Kidney (tissue), 14 donors: Measurements from ENCODE around the gene TMEM185B. TPM values are rescaled to one million over a fixed set of nuclear protein-coding genes. Genes with fewer than 3 reads are reported as not detected.

Source experiments
- DNase-seq, 5 donors: peaks; one replicate each; pipeline ENCODE4 v3.0.0-alpha.2; 2013 to 2020
- FAIRE-seq: peaks from 2 replicates; lab custom pipeline; 2012; peaks lifted over from hg19 to GRCh38; lab: Jason Lieb, UNC
- H3K27ac ChIP-seq, 2 donors: one replicate each; pipeline ENCODE4 v1.7.0; 2013; ENCODE audit warnings: low read depth in 2 of 2, low read length in 2 of 2, inconsistent platforms in 1 of 2
- H3K27me3 ChIP-seq: one replicate; pipeline ENCODE4 v1.7.1; 2013; ENCODE audit warnings: low read length, inconsistent platforms; ENCODE audit not compliant: control insufficient read depth, insufficient read depth
- H3K36me3 ChIP-seq, 3 donors: one replicate each; pipeline versions ENCODE4 v1.7.0 to v1.7.1; 2013; ENCODE audit warnings: low read length in 3 of 3, control low read depth in 1 of 3, inconsistent platforms in 1 of 3; ENCODE audit not compliant: insufficient read depth in 3 of 3, control insufficient read depth in 2 of 3
- H3K4me1 ChIP-seq, 3 donors: one replicate each; pipeline versions ENCODE4 v1.7.0 to v1.7.1; 2013; ENCODE audit warnings: low read length in 3 of 3, inconsistent platforms in 1 of 3, low read depth in 1 of 3; ENCODE audit not compliant: control insufficient read depth in 2 of 3, insufficient read depth in 2 of 3
- H3K4me3 ChIP-seq, 3 donors: one replicate each; pipeline versions ENCODE4 v1.7.0 to v1.8.1; 2013; ENCODE audit warnings: low read length in 3 of 3, control low read depth in 1 of 3, inconsistent platforms in 1 of 3
- H3K9ac ChIP-seq, 3 donors: one replicate each; pipeline versions ENCODE4 v1.7.0 to v1.7.1; 2013; ENCODE audit warnings: low read length in 3 of 3, control low read depth in 1 of 3, inconsistent platforms in 1 of 3
- H3K9me3 ChIP-seq, 3 donors: one replicate each; pipeline versions ENCODE4 v1.7.0 to v1.7.1; 2013; ENCODE audit warnings: low read length in 3 of 3, control low read depth in 1 of 3, inconsistent platforms in 1 of 3; ENCODE audit not compliant: control insufficient read depth in 2 of 3, insufficient read depth in 1 of 3
- intact Hi-C: fragments of 100-400 bp; cut with DNase I; formaldehyde crosslinking; loops from one replicate; pipeline ENCODE4 v1.11.1; 2022
- polyA plus RNA-seq: library from polyadenylated mRNA; stranded (reverse); fragments of 350-450 nt; fragmentation: Illumina TruSeq; extraction: RNeasy Lipid Tissue Mini Kit (QIAGEN cat#74804); gene quantifications from one replicate; pipeline ENCODE4 v1.2.3, GENCODE V29; 2014; ENCODE audit warnings: low read depth, low replicate concordance; ENCODE audit not compliant: insufficient read depth
- total RNA-seq: library from RNA; stranded (reverse); fragmentation: NEBNext Ultra II Directional; extraction: Animal tissue kit (Norgen Biotek cat#: 25700); gene quantifications from one replicate; pipeline ENCODE4 v1.2.1, GENCODE V29; 2021
- TF ChIP-seq, protein P1 (sequence below): IDR thresholded peaks from 3 replicates; pipeline ENCODE4 v1.5.1; 2012; ENCODE audit warnings: mild to moderate bottlenecking, moderate library complexity, borderline replicate concordance; ENCODE audit not compliant: insufficient read depth; ENCODE audit errors: extremely low read depth
- donor health status: control.
- donor health status: control.
- donor health status: control.
- donor health status: control.
- donor health status: control.
- donor health status: DM: yes; HTN: yes; CAD: no.
- donor health status: Normal renal cell carcinoma (clear cell type).

The TMEM185B gene
- total and polyA plus RNA-seq, 2 donors from 2014 or later, result 8.0 to 28.1 TPM

DNA sequence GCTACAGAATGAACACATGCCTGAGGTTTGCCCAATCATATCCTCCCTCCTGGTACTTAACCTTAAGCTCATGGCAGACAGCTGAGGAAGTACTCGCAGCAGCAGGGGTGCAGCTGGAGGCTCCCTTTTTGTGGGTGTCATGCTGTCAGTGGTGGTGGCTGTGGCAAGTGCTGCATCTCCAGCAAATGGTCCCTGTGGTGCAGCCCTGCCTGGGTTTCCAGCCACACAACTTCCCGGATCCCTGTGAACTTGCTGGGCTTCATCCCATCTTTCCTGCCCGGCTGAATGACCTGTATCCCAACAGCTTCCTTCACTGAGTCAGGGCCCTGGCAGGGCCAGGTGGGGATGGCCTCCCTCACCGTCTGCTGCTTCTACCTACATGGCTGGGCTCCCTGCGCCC, 5.0 kb downstream of the TMEM185B start:
- Histone ChIP-seq H3K9me3 (no peaks in the 10 kb centered on the region), H3K4me3 (no peak overlapping the region), H3K36me3 (no peaks in the 10 kb centered on the region), H3K9ac (no peak overlapping the region), H3K27me3 (no peaks in the 10 kb centered on the region), H3K4me1 (peaks cover 0 to 12% (median 5%) of the 10 kb centered on the region in 3 donors), H3K27ac (no peak overlapping the region)
- peak in 1 of 5 donors; percentile 18 for DNase-seq
- TF ChIP-seq, protein P1, sequence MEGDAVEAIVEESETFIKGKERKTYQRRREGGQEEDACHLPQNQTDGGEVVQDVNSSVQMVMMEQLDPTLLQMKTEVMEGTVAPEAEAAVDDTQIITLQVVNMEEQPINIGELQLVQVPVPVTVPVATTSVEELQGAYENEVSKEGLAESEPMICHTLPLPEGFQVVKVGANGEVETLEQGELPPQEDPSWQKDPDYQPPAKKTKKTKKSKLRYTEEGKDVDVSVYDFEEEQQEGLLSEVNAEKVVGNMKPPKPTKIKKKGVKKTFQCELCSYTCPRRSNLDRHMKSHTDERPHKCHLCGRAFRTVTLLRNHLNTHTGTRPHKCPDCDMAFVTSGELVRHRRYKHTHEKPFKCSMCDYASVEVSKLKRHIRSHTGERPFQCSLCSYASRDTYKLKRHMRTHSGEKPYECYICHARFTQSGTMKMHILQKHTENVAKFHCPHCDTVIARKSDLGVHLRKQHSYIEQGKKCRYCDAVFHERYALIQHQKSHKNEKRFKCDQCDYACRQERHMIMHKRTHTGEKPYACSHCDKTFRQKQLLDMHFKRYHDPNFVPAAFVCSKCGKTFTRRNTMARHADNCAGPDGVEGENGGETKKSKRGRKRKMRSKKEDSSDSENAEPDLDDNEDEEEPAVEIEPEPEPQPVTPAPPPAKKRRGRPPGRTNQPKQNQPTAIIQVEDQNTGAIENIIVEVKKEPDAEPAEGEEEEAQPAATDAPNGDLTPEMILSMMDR, result no peak
- FAIRE-seq, result no peak
- intact Hi-C loops, result no loop called here

DNA sequence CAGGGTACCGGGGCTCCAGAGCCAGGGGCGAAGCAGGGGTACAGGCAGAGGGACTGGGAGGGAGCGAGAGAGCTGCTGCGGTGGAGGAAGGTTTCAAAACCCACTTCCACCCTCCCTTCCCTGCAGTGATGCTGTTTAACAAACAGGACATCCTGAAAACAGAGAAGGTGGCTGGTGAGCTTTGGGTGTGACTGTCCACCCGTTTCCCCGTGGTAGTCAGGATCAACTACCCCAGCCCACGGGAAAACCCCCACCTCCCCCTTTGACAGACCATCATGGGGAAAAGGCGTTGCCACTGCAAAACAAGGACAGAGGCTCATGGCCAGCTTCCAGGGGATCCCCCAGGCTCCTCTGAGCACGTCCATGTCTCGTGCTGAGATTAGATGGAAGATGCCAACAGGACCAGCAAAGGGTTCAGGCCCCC, 12.9 kb downstream of the TMEM185B start:
- H3K9ac ChIP-seq, result no peak overlapping the region
- no peaks in the 10 kb centered on the region for H3K4me1 ChIP-seq
- DNase-seq, result no peak
- no peaks in the 10 kb centered on the region for H3K36me3 ChIP-seq
- intact Hi-C loops, result no loop called here
- H3K9me3 ChIP-seq, result no peaks in the 10 kb centered on the region
- TF ChIP-seq, protein P1, result no peak
- no peak overlapping the region for H3K27ac ChIP-seq
- H3K27me3 ChIP-seq, result no peaks in the 10 kb centered on the region
- H3K4me3 ChIP-seq, result no peak overlapping the region
- no peak for FAIRE-seq

DNA sequence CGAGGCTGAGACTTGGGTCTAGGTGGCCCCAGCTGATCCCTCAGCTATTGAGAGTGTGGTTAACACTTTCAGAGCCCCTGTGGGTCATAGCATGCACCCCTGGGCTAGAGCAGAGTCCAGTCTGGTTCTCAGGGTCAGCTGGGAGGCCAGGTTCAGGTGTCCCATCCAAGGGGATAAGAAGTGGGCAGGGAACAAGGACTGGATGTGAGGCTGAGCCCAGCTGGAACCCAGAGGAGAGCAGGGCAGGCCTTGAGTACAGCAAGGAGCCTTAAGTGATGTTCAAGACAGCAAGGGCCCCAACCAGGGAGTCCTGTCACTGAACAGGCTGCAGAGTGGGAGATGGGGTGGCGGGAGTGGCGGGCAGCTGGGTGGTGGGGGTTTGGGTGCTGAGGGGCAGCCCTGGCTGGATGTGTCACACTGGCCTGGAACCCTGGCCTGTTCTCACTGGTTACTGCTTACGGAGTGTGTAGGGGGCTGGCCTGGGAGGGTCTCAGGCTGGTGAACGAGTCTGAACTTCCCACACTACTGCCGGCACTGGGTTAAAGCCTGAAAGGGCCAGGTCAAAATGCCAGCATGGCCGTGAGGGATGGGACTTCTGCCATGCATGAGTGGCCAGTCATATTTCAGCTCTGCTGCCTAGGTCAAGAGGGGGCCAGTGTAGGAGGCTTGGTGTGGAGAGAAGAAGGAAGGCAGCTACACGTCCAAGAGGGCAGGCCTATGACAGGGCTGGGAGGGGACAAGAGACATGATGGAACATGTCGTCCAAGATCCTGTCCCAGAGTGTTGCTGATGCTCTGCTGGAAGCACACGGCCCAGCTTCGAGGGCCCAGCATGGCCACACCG, 13.6 kb downstream of the TMEM185B start:
- no peak overlapping the region for H3K4me3 ChIP-seq
- no peaks in the 10 kb centered on the region for H3K36me3 ChIP-seq
- TF ChIP-seq, protein P1, result no peak
- H3K4me1 ChIP-seq, result no peaks in the 10 kb centered on the region
- peak in 1 of 5 donors; percentile 58 for DNase-seq
- no peaks in the 10 kb centered on the region for H3K9me3 ChIP-seq
- no peak overlapping the region for H3K27ac ChIP-seq
- intact Hi-C loops, result no loop called here
- FAIRE-seq, result no peak
- H3K27me3 ChIP-seq, result no peaks in the 10 kb centered on the region
- H3K9ac ChIP-seq, result no peak overlapping the region
